Left ventricle myocardium inferior (tissue), 1 donor: Measurements from ENCODE around the gene KRT12. TPM values are rescaled to one million over a fixed set of nuclear protein-coding genes. Genes with fewer than 3 reads are reported as not detected.
A peak's percentile ranks its signal among the peaks of the same experiment; 100 is the strongest.
"Not testable (repeated sequence)": the region's sequence is repeated elsewhere in the genome, so short reads cannot be mapped to it uniquely, and the experiment has no call there.

ENCODE experiments used
- DNase-seq: peaks from one replicate; pipeline ENCODE4 v3.0.0-alpha.2; 2020
- H3K27ac ChIP-seq: fragments of 200-600 bp; replicated peaks from 2 replicates; pipeline ENCODE4 v1.8.0; 2021
- H3K27me3 ChIP-seq: fragments of 200-600 bp; 2 replicates; pipeline ENCODE4 v1.8.0; 2021; ENCODE audit warnings: low read depth
- H3K36me3 ChIP-seq: fragments of 200-600 bp; 2 replicates; pipeline ENCODE4 v1.8.0; 2021
- H3K4me1 ChIP-seq: fragments of 200-600 bp; 2 replicates; pipeline ENCODE4 v1.8.0; 2021
- H3K4me3 ChIP-seq: fragments of 200-600 bp; 2 replicates; pipeline ENCODE4 v1.8.0; 2021; ENCODE audit warnings: mild to moderate bottlenecking, moderate library complexity
- H3K9me3 ChIP-seq: fragments of 200-600 bp; replicated peaks from 2 replicates; pipeline ENCODE4 v1.8.0; 2021
- CTCF ChIP-seq: fragments of 200-600 bp; IDR thresholded peaks from 2 replicates; pipeline ENCODE4 v1.8.0; 2021; ENCODE audit warnings: antibody characterized with exemption, mild to moderate bottlenecking, borderline replicate concordance
- intact Hi-C: fragments of 100-400 bp; cut with micrococcal nuclease; formaldehyde crosslinking; loops from one replicate; pipeline ENCODE4 v1.11.0; 2022
- total RNA-seq: library from RNA; stranded (reverse); fragmentation: NEBNext Ultra II Directional; extraction: Animal tissue kit (Norgen Biotek cat#: 25700); gene quantifications from one replicate; pipeline ENCODE4 v1.2.1, GENCODE V29; 2021
- donor health status: DM: no; HTN: yes; CAD: no; lungs with severe emphysema.

The KRT12 gene
- total RNA-seq, 1 donor from 2014 or later, result not detected

GRCh38 chr17:40862985-40863733 is 3.9 kb downstream of the KRT12 start:
- Histone ChIP-seq H3K4me1 (no peaks in the 10 kb centered on the region), H3K9me3 (no peaks in the 10 kb centered on the region), H3K27me3 (peaks cover 20% of the 10 kb centered on the region), H3K27ac (no peak overlapping the region), H3K36me3 (no peaks in the 10 kb centered on the region), H3K4me3 (no peak overlapping the region)
- intact Hi-C loops, result no loop called here
- no peak for DNase-seq
- no peak for TF ChIP-seq CTCF

DNA sequence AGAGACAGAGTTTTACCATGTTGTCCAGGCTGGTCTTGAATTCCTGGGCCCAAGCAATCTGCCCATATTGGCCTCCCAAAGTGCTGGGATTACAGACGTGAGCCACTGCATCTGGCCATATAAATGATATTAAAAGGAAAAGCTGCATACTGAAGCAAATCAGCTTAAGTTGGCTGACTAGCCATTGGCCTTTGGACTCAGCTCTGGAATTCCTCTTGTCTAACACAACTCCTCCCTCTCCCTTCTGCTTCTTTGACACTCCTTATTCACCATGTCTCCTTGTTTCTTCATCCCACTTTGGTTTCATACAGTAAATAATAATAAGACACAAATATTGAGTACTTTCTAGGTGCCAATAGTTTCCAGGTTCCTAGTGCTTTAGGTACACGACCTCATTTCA is 7.5 kb downstream of the KRT12 start:
- intact Hi-C loops, result loop anchor here (10.0 kb wide), 1 partner anchor 55 kb away; no protein-coding TSS in a partner anchor
- H3K36me3 ChIP-seq, result no peaks in the 10 kb centered on the region
- H3K4me1 ChIP-seq, result no peaks in the 10 kb centered on the region
- DNase-seq, result no peak
- H3K4me3 ChIP-seq, result no peak overlapping the region
- TF ChIP-seq CTCF, result no peak
- no peak overlapping the region for H3K27ac ChIP-seq
- peaks cover 11% of the 10 kb centered on the region for H3K27me3 ChIP-seq
- no peaks in the 10 kb centered on the region for H3K9me3 ChIP-seq

- intact Hi-C loops, result loop anchor here (10.0 kb wide), 1 partner anchor 54 kb away; no protein-coding TSS in a partner anchor
- H3K4me3 ChIP-seq, H3K4me1 ChIP-seq, H3K9me3 ChIP-seq, DNase-seq, H3K36me3 ChIP-seq, H3K27ac ChIP-seq: not testable (repeated sequence)
- H3K27me3 ChIP-seq, result peaks cover 11% of the 10 kb centered on the region
These were observed 8.4 kb downstream of the KRT12 start for GRCh38 chr17:40858667-40859066.

DNA sequence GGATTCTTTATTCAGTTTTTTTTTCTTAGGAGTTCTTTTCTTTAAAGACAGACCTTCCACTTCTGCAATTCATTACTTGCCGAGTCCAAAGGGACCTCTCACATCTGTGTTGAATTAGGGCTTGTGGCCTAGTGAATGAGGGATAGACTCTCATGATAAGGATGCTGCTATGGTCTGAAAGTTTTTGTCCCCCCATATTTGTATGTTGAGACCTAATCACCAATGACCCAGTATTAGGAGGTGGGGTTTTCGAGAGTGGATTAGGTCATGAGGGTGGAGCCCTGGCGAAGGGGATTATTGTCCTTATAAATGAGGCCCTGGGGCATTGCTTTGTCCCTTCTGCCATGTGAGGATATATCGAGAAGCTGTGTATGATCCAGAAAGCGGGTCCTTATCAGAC is 9.5 kb downstream of the KRT12 start:
- Histone ChIP-seq H3K36me3 (no peaks in the 10 kb centered on the region), H3K27ac (peak overlapping the region; percentile 33), H3K27me3 (peaks cover under 1% of the 10 kb centered on the region), H3K9me3 (no peaks in the 10 kb centered on the region), H3K4me1 (no peaks in the 10 kb centered on the region), H3K4me3 (no peak overlapping the region)
- DNase-seq, result peak; percentile 14
- no peak for TF ChIP-seq CTCF
- intact Hi-C loops, result loop anchor here (10.0 kb wide), 1 partner anchor 53 kb away; no protein-coding TSS in a partner anchor

DNA sequence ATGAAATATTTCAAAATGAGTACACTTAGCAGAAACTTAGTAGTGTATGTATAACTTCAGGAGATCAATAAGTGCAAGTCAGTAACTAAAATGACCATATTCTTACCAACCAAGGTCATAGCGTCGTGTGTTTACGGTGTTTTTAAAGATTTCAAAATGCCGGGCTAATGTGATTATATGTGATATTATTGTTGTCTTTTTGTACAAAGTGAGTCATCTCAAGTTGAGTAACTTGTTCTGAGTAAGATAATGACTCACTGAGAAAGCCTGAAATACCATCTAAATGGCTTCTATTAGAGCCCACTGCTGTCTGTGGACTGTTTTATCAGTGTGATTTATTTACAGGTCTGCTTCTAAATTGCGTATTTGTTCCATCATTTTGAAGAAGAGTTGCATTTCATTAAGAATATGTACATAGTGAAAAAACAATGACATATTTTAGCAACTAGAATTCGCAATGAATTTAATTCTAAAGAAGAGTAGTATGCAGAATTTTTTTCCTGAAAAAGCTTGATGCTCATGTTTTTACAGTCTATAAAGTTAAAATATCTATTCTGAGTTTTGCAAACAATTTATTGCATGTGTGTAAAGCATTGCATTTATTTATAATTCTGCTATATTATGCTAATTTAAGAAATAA is 12.7 kb downstream of the KRT12 start:
- Histone ChIP-seq H3K36me3 (no peaks in the 10 kb centered on the region), H3K4me3 (no peak overlapping the region), H3K27me3 (peaks cover 5% of the 10 kb centered on the region), H3K27ac (no peak overlapping the region), H3K9me3 (no peaks in the 10 kb centered on the region), H3K4me1 (no peaks in the 10 kb centered on the region)
- no peak for TF ChIP-seq CTCF
- intact Hi-C loops, result loop anchor here (10.0 kb wide), 1 partner anchor 49 kb away; no protein-coding TSS in a partner anchor
- no peak for DNase-seq

DNA sequence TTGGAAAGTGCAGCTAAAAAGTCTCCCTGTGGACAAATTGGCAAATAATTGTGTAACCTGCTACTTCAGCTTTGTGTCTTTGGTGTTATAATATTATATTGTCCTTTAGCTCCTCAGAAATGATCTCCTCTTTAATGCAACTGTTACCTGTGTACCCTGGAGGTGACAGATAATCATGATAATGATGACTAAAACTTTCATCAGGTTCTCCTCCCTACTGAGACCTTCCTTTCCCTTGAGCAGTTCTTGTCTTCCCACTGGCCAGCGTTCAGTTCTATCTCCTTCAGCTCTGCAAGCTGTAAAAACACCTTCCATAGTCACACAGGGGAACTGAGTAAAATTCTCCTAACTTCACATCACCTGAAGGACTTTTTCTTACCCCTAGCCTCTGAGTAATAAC is 14.7 kb downstream of the KRT12 start:
- no peaks in the 10 kb centered on the region for H3K4me1 ChIP-seq
- H3K4me3 ChIP-seq, result no peak overlapping the region
- H3K36me3 ChIP-seq, result no peaks in the 10 kb centered on the region
- no peak for DNase-seq
- peaks cover 5% of the 10 kb centered on the region for H3K27me3 ChIP-seq
- no peak overlapping the region for H3K27ac ChIP-seq
- TF ChIP-seq CTCF, result no peak
- H3K9me3 ChIP-seq, result no peaks in the 10 kb centered on the region
- intact Hi-C loops, result loop anchor here (10.0 kb wide), 1 partner anchor 48 kb away; no protein-coding TSS in a partner anchor
